ENCODE results near the gene SLC35C1. TPM values are rescaled to one million over a fixed set of nuclear protein-coding genes. Genes with fewer than 3 reads are reported as not detected.

SLC35C1 gene
- 5.9 and 6.7 TPM in 2 replicates for total RNA-seq

- DNase-seq (ENCODE audit: low read depth, low spot score) = peak; percentile 71
These were observed at the start of gene SLC35C1 for GRCh38 chr11:45804761-45805304. TSS of gene SLC35C1 (plus strand) at chr11:45805149. CDS start at chr11:45805802, 653 bp downstream.

DNA sequence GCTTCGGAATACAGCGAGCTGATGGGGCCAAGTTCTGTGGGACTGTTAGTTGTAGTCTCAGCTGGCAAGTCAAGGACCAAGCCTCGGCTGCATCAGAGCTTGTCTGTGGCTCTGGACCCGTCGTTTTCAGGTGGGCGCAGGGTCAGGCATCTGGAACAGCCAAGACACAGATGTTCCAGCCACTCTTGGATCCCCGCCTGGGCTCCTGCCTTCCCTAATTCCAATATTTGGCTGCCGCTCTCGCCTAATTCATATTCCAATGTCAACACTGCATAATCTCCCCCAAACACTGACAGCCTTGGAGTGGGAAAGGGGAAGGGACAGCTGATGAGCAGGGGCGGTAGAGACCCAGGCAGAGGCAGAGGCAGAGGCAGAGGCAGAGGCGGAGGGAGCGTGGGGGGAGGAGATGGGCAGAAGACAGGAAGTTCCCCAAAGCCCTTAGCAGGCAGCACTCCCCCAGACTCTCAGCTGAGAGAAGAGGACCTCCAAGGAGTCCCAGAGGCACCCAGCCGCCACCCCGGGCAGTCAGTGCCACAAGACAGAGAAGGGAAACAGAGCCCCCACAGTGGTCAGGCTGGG, 49.6 kb upstream of the SLC35C1 start:
- DNase-seq (ENCODE audit: low read depth, low spot score) = no peak

DNA sequence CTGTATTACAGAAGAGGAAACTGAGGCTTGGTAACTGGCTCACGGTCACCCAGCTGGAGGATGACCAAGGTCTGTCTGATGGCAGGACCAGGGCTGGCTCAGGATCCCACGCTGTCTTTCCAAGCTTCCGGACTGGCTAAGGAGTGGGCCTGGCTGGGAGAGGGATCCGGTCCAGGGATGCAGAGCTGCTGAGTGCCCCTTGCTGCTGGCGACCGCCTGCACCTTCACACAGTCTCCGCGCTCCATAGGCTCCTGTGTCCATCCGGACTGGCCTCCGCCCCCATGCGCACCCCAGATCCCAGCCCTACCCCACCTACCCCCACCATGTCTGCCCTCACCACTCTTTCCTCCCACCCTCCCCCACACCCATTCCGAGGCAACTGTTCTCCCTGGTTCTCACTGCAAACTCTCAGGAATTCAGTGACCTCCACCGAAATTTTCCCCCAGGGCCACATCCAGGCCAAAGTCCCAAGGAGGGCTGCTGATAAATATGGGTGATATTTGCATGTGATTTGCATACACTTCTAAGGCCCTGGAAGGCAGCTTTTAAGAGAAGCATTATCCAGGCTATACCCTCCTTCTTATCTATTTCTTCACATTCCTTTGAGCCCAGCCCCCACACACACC, 48.5 kb upstream of the SLC35C1 start:
- DNase-seq (ENCODE audit: low read depth, low spot score) = no peak

GRCh38 chr11:45757672-45758071, 47.3 kb upstream of the SLC35C1 start:
- DNase-seq (ENCODE audit: low read depth, low spot score) = no peak

- DNase-seq (ENCODE audit: low read depth, low spot score) = no peak
These were observed 43.3 kb upstream of the SLC35C1 start for GRCh38 chr11:45761659-45762058.

GRCh38 chr11:45765107-45765668, 39.8 kb upstream of the SLC35C1 start:
- DNase-seq (ENCODE audit: low read depth, low spot score) = no peak

DNA sequence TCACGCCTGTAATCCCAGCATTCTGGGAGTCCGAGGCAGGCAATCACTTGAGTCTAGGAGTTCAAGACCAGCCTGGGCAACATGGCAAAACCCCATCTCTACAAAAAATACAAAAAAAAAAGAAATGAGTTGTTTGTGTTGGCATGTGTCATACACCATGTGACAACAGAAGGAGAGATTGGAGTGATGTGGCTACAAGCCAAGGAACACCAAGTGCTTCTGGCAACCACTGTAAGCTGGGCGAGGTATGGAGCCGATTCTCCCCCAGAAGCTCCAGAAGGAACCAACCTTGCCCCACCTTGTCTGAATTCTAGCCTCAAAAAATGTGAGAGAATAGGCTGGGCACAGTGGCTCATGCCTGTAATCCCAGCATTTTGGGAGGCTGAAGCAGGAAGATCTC, 39.1 kb upstream of the SLC35C1 start:
- no peak for DNase-seq (ENCODE audit: low read depth, low spot score)

DNA sequence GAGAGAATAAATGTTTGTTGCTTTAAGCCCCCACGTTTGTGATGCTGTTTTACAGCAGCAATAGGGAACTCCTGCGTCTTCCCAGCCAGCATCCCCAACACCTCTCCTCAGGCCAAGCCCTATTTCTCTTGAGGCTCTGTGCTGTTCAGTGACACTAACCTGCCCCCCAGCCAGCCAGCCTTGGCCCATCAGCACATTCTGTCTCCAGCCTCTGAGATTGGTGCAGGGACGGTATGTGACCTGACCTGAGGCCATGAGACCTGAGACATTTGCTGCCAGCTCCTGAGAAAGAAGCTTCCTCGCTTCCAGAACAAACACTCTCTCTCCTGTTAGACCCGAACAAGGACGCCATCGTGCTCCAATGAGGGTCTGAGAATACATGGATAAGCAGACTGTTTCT, 38.5 kb upstream of the SLC35C1 start:
- no peak for DNase-seq (ENCODE audit: low read depth, low spot score)

DNA sequence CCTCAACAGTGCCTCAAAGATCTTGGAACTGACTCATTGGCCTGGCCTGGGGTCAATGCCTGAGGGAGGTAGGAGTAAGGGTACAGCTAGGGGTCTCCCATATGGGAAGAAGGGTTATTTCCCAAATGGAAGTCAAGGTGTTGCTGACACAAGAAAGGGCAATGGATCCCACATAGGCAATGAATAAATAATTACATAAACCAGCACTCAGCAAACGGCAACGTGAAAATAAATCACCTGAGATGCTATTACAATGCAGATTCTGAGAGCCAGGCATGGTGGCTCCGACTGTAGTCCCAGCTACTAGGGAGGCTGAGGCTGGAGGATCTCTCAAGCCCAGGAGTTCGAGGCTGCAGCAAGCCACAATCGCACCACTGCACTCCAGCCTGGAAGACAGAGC, 36.5 kb upstream of the SLC35C1 start:
- DNase-seq (ENCODE audit: low read depth, low spot score) = no peak

GRCh38 chr11:45769960-45770359, 35.0 kb upstream of the SLC35C1 start:
- no peak for DNase-seq (ENCODE audit: low read depth, low spot score)

DNA sequence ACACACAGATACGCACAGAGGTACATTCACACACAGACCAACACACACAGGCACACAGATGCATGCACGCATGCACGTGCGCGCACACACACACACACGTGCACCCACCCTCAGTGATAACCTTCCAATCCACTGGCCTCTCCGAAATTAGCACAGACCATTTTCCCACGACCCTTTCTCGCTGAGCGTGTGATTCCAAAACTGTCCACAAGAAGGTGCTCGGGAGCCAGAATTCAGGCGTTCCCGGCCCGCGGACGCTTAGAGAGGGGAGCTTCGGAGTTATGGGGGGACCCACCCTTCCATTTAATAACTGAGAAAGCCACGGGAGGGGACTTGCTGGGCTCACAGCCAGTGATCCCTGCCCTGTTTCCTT, 33.8 kb upstream of the SLC35C1 start:
- DNase-seq (ENCODE audit: low read depth, low spot score) = no peak

DNA sequence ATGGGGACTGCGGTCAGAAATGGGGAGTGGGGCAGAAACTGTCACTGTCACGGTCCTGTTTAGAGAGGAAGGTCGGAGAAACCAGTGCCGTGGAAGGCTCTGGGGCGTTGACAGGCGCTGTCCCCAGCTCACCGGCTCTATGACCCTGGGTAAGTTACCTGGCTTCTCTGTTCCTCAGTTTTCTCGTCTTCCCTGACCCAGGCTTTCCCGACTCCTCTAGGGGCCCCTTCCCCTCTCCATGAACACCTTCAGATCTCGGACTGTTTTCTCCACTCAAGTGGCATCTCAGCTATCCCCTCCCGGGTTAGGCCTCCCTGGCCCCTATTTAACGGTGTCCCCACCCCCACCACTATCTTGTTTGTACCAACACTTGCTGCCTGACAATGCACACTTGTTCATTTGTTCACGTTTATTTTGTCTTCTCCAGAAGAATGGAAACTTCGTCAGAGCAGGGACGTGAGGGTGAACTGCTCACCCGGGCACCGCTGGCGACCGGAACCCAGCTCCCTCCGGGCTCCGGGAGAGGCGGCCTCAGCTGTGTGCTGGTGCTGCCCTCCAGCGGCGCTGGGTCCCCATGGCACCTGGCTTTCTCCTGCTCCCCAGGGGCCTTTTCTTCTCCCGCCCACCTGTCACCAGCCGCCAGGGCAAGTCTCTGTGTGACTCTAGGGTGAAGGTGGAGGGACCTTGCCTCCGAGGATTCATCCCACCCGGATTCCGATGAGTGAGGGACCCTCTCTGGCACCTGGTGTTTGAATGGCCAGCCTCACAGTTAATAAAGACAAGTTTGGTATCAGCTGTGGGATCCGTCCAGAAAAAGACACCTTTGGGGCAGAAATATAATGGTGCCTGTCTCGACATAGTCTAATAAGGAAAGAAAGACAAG, 33.1 kb upstream of the SLC35C1 start:
- DNase-seq (ENCODE audit: low read depth, low spot score) = peak; percentile 26

DNA sequence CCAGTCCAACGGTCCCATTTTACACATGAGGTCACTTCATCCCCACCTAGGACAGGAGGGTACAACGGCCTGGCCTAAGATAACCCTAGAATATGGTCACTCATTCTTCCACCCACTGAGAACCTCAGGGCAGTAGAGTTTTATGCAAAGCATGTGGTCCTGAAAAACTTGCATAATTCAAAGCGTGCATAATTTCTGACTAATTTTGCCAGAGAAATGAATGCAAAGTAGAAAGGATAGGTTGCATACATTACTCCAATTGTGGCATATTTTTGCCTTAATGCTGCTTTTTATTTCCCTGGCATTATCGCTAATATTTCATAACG, 32.5 kb upstream of the SLC35C1 start:
- no peak for DNase-seq (ENCODE audit: low read depth, low spot score)

DNA sequence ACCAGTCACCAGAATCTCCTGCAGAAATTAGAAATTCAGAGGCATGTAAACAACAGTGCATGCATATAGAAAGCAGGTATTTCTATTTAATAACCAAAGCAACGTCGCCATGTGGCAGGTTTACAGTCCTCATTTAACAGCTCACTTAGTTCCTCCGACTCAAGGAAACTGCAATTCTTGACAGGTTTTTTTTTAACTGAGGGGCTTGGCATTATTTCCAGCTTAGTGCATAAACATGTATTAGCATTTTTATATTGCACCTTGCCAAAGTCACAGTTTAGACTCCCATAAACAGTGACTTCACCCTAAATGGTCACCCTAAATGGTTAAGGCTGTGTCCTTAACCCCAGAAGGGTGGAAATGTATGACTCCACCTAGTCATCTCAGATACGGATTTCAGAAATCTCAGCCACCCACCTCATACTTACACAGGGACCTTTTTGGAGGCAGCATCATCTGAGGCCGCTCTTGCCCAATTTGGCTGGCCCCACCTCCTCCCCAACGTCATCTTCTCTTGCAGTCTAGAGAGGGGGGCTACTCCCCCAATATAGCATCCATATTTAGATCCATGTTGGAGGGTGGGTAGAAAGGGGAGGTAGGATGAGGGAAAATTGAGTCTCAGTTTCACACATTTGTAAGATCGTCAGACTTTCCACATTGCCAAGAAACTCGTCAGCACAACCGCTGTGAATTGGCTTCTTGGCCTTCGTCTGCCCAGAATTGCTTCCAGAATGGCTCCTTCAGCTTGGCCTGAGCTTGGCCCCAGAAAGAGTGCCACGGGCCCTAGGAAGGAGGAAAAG, 31.8 kb upstream of the SLC35C1 start:
- no peak for DNase-seq (ENCODE audit: low read depth, low spot score)

GRCh38 chr11:45773786-45774655, 30.9 kb upstream of the SLC35C1 start:
- no peak for DNase-seq (ENCODE audit: low read depth, low spot score)

DNA sequence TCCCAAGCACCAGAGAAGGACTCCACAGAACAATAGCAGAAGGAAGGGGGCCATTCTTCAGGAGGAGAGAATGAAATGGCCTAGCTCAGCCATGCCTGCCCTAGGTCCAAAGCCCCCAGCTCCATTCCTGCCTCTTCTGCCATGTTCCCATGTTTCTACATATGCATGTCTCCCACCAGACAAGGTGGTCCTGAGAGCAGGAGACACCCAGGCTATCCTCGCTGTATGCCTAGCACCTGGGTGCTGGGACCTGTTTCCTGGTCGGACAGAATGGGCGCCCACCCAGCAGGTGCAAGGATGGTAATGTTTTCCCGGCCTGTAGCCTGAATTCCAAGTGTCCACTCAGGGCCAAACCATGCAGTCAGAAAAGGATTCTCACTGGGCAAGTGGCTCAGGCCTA, 30.2 kb upstream of the SLC35C1 start:
- no peak for DNase-seq (ENCODE audit: low read depth, low spot score)

GRCh38 chr11:45777127-45777969, 27.6 kb upstream of the SLC35C1 start:
- DNase-seq (ENCODE audit: low read depth, low spot score) = no peak

DNA sequence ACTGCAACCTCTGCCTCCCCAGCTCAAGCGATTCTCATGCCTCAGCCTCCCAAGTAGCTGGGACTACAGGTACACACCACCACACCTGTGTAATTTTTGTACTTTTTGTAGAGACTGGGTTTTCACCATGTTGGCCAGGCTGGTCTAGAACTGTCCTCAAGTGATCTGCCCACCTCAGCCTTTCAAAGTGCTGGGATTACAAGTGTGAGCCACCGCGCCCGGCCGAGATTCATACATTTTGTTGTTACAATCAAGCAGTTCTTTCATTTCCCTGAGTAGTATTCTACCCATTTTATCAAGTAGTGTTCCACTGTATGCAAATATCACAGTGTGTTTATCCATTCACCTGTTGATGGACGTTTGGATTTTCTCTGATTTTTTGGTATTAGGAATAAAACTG, 26.6 kb upstream of the SLC35C1 start:
- no peak for DNase-seq (ENCODE audit: low read depth, low spot score)

- DNase-seq (ENCODE audit: low read depth, low spot score) = no peak
These were observed 25.3 kb upstream of the SLC35C1 start for GRCh38 chr11:45779602-45780001.

All from pulmonary artery endothelial cell (primary cell).